Measurements from ENCODE around the gene HSD17B8. TPM values are rescaled to one million over a fixed set of nuclear protein-coding genes. Genes with fewer than 3 reads are reported as not detected.

Gene HSD17B8
- polyA plus RNA-seq, 1 donor: 23.9 TPM

DNA sequence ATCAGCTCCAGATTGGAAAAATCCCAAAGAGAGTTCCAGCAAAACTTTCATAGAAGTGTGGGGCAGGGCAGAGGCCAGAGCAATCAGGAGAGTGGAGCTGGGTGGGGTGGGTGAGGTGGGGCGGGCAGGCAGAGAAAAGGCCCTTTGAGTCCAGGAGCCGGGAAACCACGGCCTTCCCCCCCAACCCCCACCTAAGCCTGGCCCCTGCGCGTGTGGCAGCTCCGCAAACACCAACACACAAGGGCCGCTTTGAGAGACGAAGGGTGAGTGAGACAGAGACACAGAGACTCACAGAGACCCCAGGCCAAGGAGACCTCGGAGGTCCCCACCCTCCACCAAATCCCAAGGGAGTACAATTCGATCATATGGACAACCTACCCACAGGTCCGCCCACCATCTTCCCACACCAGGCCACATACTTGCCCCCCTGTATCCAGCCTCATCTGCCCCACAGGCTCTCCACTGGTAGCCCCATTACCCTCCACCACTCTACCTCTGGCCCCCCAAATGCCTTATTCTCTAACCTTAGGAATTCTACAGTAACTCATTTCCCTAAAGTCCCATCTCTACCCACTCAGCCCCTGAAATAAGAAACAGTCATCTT lies 13.8 kb upstream of the HSD17B8 start:
- DNase-seq: no peak

DNA sequence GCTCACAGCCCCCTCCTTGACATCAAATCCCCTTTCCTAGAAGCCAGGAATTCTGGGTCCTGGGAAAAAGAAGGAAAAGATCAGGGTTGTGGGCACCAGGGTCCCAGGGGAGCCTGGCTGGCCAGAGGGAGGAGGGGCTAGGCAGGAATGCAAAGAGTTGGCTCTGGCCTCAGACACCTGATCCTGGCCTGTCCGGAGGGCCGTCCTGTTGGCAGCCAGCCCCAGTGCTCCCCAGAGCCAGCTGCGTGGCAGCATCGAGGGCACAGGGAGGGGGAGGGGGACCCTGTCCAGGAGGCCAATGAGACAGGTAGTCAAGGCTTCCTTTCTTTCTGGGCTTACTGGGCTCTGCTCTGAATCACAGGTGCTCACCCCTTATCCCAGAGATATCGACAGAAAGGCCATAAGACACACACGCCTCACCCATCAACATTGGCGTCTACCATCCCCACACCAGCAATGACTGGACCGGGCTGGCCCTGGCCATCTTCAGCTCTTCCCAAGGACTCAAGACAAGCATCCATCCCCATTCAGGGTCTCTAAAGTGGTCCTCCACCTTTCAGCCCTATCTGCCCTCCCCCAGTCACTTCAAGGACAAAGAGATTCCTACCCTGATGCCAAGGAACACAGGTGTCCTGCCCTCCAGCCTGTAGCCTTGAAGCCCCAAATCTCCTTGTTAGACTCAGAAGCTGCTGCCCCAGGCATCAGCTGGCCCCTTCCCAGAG lies 12.9 kb upstream of the HSD17B8 start:
- no peak for DNase-seq

DNA sequence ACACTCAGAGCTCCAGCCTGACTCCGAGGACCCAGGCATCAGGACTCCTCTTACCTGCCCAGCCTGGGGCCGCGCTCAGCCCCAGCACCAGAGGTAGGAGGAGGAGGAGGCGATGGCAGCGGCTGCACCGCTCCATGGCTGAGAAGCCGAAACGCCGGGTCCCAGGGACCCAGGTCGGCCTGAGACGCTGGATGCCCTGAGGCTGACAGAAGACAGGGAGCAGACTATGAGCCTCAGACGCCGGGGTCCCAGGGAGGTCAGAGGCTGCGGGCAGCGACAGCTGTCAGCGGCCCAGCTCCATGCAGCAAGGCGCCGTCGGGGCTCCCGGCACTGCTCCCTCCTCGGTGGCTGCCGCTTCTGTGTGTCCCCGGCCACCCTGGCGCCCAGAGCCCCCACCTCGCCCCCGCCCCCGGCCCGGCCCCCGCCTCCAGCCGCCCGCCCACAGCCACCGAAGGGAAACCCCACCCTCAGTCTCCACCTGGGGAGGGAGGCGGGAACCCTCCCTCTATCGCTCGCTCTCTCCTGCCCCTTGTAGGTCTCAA lies 12.3 kb upstream of the HSD17B8 start, which contains the start of gene COL11A2:
TSS of gene COL11A2 (minus strand) at position 363 of the 542 bp plus-strand sequence. CDS start at position 136, 227 bp downstream.
- DNase-seq: no peak

DNA sequence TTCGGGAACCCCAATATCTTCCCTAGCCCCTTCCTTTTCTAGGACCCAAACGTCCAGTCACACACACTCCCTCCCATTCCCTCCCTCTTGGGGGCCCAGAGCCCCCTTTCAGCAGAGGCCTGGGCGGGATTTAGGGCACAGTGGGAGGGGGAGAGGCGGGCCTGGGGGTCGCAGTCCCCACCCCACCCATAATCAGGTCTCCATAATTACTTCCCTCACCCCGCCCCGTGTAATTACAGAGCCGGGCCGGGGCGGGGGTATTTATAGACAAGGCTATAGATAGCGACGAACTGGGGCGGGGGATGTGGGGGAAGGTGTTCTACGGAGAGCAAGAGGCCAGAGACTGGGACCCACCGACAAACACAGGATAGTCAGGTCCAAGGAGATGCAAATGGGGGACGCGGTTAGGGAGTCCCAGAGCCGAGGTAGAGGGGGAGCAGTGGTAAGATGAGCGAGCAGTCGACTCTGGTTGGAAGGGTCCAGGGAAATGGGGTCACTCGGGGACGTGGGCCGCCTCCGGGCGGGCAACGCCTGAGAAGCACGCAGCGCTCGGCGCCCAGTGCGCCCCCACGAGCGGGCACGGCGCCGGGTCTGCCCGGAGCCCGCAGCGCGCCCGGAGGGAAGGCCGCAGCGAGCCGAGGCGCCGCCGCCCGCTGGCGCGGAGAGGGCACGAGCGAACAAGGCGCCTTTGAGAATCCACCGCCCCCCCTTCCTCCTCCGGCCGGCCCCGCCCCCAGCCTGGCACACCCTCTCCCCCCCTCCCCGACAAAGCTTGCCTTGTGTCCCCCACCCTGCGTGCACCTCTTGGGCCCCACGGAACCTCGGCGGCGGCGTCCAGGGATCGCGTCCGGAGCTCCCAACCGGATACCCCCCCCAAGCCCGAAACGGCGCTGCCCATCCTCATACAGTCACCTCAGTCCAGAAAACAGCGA lies 11.5 kb upstream of the HSD17B8 start:
- DNase-seq: no peak

DNA sequence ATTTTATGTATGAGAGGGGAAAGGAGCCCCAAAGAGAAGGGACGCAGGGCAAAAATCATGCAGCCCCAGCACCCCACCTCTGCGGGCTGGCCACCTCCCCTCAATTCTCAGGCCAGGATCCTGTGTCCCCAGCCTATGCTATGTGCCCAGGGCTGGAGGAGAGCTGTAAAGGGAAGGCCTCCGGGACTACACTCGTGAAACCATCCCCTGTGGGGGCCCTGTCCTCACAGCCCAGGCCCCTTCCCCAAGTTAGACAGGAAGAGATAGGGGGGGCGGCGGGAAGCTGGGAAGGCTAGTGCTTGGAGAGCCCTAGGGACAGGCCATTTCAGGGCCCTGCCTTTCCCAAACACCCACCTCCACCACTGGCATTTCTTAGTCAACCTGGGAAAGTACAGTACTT lies 10.8 kb upstream of the HSD17B8 start:
- DNase-seq: no peak

DNA sequence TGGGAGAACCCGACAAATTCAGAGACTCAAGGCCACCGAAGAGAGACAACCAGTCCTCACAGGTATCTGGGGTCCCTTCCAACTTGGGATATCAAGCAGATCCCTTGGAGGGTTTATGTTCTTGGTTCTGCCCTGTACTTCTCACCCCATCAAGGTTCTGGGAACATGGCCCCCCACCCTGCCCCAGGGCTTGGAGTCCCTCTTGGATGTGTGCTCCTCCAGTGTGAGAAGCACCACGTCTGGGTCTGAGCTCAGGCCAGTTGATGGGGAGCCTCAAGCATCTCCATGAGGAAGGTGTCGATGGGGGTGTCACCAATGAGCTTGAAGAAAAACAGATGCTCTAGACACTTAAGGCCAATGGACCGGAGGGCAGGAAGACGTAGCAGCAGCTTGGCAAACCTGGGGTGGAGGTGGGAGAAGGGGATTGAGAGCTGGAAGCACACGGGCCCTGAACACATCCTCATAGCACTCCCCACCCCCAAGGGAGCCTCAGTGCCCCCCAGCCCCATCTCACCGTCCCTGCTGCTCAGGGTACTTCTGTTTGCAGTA lies 9.9 kb upstream of the HSD17B8 start:
- no peak for DNase-seq

DNA sequence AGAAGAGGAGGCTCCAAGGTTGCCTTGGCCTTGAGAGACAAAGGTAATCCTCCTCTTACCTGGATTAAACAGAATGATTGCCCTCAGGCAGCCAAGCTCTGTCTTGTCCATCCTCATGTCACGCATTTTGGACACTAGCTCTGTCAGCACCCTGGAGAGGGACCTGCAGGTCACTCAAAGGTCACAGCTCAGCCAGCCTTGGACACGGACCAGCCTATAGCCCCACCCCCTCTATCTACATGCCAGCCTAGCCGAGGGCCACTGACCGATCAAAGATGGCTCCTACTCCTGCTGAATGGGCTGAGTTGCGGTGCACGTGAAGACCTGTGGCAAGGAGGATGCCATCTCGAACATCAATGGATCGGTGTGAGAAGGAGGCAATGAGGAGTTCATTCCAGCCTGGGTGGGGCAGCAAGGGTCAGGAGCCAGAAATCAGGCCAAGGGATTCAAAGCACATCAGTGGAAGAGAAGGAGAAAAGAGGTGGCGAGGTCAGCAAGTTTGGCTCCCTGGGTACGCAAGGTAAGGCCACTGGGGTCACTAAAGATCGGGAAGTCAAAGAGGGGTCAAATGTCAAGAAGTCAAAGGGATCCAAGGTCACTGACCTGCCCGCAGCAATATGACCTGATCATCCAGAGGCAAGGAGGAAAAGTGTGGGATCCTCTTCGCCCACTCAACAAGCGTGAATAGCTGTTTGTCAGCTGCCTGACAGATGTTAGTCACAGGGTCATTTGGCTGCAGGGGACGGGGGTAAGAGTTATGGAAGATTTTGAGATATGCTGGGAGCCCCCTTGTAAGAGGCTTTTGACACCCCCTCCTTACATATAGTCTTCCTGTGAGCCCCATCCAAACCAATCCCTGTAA lies 8.9 kb upstream of the HSD17B8 start:
- no peak for DNase-seq

DNA sequence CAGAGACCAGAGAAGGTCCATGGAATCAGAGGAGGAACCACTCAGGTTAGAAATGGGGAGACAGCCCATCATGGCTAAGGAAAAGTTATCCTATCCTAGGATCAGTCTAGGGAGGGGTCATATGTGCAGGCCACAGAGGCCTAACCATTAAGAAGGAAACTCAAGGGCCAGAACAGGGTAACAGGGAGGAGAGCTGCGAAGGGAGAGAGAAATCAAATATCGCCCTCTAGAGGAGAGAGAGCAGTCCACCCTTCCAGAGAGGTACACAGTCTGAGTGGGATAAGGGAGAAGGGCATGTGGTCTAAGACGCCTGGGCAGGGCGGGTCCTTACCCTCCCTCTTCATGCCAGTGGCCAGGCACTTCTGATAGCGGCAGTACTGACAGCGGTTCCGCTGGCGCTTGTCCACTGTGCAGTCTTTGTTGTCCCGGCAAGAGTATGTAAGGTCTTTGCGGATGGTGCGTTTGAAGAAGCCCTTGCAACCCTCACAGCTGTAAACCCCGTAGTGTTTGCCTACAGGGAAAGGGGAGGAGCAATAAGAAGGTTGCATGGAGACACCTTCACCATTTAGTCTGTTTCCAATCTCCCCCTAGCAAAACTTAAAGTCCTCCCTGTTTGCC lies 6.9 kb upstream of the HSD17B8 start:
- peak; percentile 46 for DNase-seq

DNA sequence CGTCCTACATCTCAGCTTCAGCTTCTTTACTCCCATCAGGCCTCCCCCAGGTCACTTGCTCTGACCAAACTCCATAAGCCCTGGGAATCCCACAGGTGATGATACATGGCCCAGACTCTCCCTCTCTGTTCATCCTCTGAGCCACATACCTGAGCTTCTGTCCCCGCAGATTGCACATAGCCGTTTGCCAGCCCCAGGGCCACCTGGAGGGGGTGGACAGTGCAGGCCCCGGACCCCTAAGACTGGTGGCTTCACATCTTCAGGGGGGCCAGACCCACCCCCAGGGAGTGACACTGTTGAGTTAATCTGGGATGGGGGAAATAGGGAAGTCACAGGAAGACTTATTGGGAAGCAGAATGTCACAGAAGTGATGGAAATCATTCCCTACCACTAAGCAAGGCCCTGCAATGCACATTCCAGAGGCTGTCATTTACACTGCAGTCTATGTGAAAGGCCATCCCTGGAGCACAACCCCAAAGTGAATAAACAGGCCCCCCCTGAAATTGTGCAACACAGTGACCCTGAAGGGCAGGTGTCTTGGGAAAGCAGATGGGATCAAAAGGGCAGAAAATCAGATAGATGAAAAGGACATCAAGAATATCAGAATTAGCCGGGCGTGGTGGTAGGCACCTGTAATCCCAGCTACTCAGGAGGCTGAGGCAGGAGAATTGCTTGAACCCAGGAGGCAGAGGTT lies 6.1 kb upstream of the HSD17B8 start:
- DNase-seq: no peak

DNA sequence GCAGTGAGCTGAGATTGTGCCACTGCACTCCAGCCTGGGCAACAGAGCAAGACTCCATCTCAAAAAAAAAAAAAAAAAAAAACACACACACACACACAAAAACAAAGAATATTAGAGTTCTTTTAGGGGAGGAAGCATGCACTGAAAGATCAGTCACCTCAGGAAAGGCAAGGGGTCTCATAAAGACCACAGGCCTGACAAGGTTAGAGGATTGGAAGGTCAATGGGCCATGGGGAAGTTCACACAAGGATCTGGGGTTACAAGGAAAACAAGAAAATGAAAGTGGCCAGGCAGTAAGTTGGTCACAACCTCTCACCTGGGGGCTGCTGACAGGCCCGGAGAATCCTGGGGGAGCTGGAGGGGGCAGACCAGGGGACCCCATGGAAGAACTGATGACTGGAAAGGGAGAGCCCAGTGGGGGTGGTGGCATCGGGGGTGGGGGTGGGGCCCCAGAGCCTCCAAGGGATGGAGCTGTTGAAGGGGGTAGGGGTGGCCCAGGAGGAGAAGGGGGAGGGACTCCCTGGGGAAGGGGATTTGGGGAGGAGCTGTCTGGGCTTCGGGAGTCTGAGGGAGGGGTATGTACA lies 5.5 kb upstream of the HSD17B8 start:
- no peak for DNase-seq

DNA sequence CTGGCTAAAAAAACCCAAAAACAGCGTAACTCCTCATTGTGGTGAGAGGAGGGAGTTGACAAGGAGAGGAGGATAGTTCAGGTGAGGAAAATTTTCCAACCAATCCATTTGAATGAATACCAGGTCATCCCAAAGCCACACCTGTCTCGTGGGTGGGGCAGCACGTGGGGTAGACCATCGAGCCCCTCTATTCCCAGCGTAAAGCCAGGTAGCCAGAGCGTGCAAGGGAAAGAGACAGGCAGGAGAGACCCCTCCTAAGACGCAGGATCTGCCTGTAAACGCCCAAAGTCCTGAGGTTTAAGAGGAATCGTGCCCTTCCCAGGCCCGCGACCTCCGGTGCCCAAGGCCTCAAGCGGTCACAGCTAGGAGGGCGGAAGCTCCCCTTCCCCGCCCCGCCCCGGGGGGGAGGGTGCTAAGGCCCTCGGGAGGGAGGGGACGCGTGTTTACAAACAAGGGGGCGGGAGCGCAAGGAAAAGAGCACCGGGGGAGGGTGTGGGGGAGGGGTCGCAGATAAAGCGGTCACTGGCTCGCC lies 4.7 kb upstream of the HSD17B8 start:
- DNase-seq: no peak

DNA sequence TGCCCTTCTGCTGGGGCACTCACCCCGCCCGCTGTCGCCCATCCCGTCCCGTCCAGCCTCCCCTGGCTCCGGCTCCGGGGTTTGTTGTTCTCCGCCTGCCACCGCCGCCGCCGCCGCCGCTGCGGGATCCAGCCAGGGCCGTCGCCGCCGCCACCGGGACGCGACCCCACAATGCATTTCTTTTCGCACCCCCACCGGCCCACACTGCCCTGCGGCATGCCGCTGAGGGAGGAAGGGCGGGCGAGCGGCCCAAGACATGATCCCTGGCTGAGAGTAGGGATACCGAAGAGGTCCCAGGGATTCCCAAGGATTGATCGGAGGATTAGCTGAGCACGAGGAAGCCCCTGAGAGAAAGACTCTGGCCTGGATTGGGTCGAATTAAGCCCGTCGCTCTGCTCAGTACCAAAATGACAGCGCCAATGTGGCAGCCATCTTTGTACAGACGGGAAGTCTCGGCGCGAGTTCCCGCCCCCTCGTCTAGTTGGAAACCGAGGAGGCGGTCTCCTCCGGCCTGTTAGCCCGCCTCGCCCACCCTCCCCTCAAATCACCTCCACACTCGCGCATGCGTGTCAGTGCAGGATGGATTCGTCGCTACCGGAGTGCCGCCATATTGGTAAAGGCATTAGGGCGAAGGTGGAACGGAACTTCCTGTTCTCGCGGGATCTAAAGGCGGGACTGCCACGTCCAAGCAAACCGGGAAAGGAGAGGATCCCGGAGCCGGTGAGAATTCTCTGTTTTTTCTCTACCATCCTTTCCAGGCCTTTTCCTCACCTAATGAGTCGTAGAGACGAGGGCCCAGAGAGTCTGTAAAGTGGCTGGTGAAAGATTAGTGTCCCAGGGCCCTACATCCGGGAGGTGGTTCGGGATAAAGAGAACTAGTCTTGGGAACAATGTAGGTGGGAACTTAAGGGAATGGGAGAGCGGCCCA lies 4.0 kb upstream of the HSD17B8 start, which contains the start of the genes RXRB and SLC39A7:
TSS of gene RXRB (minus strand) at position 447 of the 928 bp plus-strand sequence. CDS start at position 258, 189 bp downstream.
TSS of gene SLC39A7 (plus strand) at position 649 of the 928 bp plus-strand sequence. CDS start 379 bp downstream, outside the sequence.
- DNase-seq: peak; percentile 100

DNA sequence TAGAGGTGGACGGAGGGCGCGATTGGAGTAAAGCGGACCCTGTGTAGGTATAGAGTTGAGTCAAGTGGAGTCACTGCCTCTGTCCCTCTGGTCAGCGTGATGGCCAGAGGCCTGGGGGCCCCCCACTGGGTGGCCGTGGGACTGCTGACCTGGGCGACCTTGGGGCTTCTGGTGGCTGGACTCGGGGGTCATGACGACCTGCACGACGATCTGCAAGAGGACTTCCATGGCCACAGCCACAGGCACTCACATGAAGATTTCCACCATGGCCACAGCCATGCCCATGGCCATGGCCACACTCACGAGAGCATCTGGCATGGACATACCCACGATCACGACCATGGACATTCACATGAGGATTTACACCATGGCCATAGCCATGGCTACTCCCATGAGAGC lies 3.3 kb upstream of the HSD17B8 start:
- DNase-seq: no peak

DNA sequence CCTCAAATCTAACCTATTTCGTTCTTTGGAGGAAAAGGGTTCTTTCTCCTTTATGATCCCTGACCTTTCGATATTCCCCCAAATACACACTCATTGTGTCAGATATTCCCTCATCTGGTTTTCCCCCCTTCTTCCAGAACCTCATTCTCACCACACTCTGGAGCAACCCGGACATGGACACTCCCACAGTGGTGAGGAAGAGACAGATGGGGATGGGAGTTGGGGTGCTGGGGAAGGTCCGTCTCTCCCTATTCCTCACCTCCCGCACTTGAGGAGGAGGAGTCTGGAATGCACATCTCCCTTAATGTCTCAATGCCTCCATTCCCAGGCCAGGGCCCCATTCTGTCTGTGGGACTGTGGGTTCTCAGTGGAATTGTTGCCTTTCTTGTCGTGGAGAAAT lies 2.5 kb upstream of the HSD17B8 start:
- no peak for DNase-seq

DNA sequence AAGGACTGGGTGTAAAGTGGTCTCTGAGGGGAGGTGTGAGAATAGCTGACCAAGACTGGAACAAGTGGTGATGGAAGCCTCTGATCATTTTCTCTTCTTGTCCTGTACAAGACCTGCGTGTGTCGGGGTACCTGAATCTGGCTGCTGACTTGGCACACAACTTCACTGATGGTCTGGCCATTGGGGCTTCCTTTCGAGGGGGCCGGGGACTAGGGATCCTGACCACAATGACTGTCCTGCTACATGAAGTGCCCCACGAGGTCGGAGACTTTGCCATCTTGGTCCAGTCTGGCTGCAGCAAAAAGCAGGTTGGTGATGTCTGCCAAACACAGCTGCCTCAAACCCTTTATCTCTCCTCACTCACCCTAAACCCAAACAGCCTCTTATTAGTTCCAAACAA lies 1.7 kb upstream of the HSD17B8 start:
- DNase-seq: no peak

DNA sequence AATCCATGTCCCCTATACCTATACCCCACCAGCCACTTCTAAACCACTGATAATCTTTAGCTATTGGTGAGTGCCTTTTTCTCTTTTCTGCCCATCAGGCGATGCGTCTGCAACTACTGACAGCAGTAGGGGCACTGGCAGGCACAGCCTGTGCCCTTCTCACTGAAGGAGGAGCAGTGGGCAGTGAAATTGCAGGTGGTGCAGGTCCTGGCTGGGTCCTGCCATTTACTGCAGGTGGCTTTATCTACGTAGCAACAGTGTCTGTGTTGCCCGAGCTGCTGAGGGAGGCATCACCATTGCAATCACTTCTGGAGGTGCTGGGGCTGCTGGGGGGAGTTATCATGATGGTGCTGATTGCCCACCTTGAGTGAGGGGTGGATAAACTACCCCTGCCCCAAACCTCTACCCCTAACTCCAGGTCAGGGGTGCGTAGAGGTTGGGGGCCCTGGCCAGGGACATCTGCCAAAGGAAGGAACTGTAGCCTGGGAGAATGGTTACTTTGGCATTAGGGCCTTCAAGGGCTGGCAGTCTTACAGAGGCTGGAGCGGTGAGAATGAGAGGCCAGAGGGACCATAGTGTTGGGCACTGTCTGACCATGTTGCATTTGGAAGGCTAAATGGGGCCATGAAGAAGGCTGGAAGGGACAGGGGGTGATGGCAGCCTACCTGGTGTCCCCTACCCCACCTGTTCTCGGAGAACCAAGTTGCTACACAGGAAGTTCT lies 851 bp upstream of the HSD17B8 start:
- no peak for DNase-seq

DNA sequence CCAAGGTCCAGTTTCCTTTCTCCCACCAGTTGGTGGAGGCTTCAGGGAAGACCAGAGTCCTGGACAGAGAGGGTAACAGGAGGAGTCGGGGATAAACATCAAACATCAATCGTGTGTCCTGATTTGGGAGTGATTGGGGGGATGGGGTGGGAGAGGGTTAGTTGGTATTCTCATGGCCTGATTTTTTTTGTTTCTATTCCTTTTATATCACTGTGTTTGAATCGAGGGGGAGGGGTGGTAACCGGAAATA lies 365 bp upstream of the HSD17B8 start:
- DNase-seq: no peak
